Ectodermal cell (in vitro differentiated cells): ENCODE results near the gene FKBP15.
"Not testable (repeated sequence)": the region's sequence is repeated elsewhere in the genome, so short reads cannot be mapped to it uniquely, and the experiment has no call there.

Experiments used
- H3K27ac ChIP-seq: 2 replicates; pipeline ENCODE4 v1.7.0; 2013; ENCODE audit warnings: mild to moderate bottlenecking, low read depth, low read length; ENCODE audit not compliant: insufficient read depth, poor library complexity, severe bottlenecking
- H3K27me3 ChIP-seq: 2 replicates; pipeline ENCODE4 v1.7.0; 2013; ENCODE audit warnings: mild to moderate bottlenecking, low read length; ENCODE audit not compliant: insufficient read depth, control insufficient read depth, poor library complexity, severe bottlenecking
- H3K36me3 ChIP-seq: one replicate; pipeline ENCODE4 v1.7.0; 2013; ENCODE audit warnings: low read length; ENCODE audit not compliant: control insufficient read depth, insufficient read depth
- H3K4me1 ChIP-seq: one replicate; pipeline ENCODE4 v1.7.0; 2013; ENCODE audit warnings: low read length; ENCODE audit not compliant: control insufficient read depth, insufficient read depth
- H3K4me3 ChIP-seq: 2 replicates; pipeline ENCODE4 v1.7.0; 2013; ENCODE audit warnings: low read depth, low read length, control low read depth; ENCODE audit not compliant: insufficient read depth
- H3K9me3 ChIP-seq: 2 replicates; pipeline ENCODE4 v1.7.0; 2013; ENCODE audit warnings: mild to moderate bottlenecking, low read length, moderate library complexity; ENCODE audit not compliant: control insufficient read depth
- WGBS, 2 experiments: methylation state at CpG; one replicate each; pipeline ENCODE4 v1.1.7; 2013; ENCODE audit warnings: missing lambda C conversion rate in 2 of 2; 5-methylcytosine and 5-hydroxymethylcytosine counted together

Gene FKBP15

DNA sequence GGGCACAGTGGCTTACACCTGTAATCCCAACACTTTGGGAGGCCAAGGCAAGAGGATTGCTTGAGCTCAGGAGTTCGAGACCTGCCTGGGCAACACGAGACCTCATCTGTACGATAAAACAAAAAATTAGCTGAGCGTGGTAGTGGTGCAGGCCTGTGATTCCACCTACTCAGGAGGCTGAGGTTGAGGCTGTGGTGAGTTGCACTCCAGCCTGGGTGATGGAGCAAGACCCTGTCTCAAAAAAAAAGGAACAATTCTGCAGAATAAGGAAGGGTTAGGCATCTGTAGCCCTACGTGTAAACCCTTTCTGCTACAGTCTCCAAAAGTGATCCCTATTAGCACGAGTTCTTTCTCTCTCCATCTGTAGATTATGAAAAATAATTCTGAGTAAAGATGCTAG is 34.4 kb upstream of the FKBP15 start:
- H3K36me3 ChIP-seq: peaks cover 12% of the 10 kb centered on the region
- no peaks in the 10 kb centered on the region for H3K27me3 ChIP-seq
- WGBS, 2 experiments: 94 to 95% methylated on average over 6 of the region's 6 CpGs
- H3K9me3 ChIP-seq: no peaks in the 10 kb centered on the region
- H3K4me1 ChIP-seq: no peaks in the 10 kb centered on the region
- no peak overlapping the region for H3K27ac ChIP-seq
- H3K4me3 ChIP-seq: no peak overlapping the region

DNA sequence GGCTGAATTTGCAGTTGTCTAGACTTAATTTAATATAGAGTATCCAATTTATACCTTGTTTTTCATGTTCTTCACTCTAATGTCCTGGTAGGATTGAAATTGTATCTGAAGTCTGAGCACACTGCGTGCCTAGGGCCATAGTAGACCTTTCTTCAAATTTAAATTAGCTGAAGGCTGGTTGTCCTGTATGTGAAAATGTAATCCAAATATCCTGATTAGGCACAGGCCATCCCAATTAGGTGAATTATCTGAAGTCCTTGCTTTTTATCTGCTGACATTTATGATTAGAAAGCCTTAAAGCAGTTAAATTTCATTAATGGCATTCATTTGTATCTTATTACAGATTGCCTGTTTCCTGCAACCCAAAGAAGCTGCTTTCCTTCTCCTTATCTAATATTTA is 33.9 kb upstream of the FKBP15 start:
- WGBS, 2 experiments: 93 to 95% methylated on average over 1 of the region's 1 CpG
- Histone ChIP-seq H3K4me3 (no peak overlapping the region), H3K4me1 (no peaks in the 10 kb centered on the region), H3K27me3 (no peaks in the 10 kb centered on the region), H3K9me3 (no peaks in the 10 kb centered on the region), H3K27ac (no peak overlapping the region), H3K36me3 (peaks cover 8% of the 10 kb centered on the region)

DNA sequence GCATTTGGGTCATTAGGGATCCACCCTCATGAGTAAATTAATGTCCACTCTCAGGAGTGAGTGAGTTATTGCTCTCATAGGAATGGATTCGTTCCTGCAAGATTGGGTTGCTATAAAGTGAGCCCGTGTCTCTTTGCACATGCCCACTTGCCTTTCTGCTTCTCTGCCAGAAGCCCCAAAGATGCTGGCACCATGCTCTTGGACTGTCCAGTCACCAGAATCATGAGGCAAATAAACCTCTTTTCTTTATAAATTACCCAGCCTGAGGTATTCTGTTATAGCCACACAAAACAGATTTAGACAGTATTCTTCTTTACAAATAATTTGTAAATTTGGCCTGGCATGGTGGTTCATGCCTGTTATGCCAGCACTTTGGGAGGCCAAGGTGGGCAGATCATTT is 29.7 kb upstream of the FKBP15 start:
- no peaks in the 10 kb centered on the region for H3K36me3 ChIP-seq
- H3K27me3 ChIP-seq: no peaks in the 10 kb centered on the region
- no peaks in the 10 kb centered on the region for H3K4me1 ChIP-seq
- no peak overlapping the region for H3K4me3 ChIP-seq
- WGBS, 2 experiments: 88 to 94% methylated on average over 2 of the region's 2 CpGs
- no peak overlapping the region for H3K27ac ChIP-seq
- no peaks in the 10 kb centered on the region for H3K9me3 ChIP-seq

DNA sequence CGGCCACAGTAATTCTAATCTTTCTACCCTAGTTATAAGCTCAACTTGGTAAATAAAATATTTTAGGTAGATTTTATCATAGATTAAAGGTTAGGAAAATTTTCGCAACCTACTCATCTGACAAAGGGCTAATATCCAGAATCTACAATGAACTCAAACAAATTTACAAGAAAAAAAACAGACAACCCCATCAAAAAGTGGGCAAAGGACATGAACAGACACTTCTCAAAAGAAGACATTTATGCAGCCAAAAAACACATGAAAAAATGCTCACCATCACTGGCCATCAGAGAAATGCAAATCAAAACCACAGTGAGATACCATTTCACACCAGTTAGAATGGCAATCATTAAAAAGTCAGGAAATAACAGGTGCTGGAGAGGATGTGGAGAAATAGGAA is 28.6 kb upstream of the FKBP15 start:
- not testable (repeated sequence) for H3K4me1 ChIP-seq, H3K4me3 ChIP-seq, H3K27ac ChIP-seq, H3K9me3 ChIP-seq, H3K36me3 ChIP-seq, H3K27me3 ChIP-seq
- WGBS, 2 experiments: 83 to 100% methylated on average over 1 of the region's 2 CpGs

DNA sequence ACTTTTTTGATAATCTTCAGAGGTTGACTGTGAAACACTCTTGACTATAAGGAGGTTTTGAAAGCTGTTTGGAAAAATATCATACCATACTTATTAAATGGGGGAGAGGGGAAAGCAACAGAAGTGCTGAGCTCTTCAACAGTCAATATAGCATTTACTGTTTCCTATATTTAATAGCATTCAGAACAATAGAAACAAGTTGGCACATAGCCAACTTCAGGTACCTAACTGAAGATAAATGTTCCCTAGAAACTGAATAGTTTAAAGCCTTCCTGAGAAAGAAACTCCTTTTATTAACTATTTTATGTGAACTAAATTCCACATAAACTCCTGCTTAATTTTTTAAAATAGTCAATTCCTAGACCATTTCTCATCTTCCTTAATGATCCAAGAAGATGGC is 26.6 kb upstream of the FKBP15 start:
- no peak overlapping the region for H3K4me3 ChIP-seq
- no peaks in the 10 kb centered on the region for H3K4me1 ChIP-seq
- no peak overlapping the region for H3K27ac ChIP-seq
- H3K27me3 ChIP-seq: no peaks in the 10 kb centered on the region
- H3K9me3 ChIP-seq: no peaks in the 10 kb centered on the region
- no peaks in the 10 kb centered on the region for H3K36me3 ChIP-seq

DNA sequence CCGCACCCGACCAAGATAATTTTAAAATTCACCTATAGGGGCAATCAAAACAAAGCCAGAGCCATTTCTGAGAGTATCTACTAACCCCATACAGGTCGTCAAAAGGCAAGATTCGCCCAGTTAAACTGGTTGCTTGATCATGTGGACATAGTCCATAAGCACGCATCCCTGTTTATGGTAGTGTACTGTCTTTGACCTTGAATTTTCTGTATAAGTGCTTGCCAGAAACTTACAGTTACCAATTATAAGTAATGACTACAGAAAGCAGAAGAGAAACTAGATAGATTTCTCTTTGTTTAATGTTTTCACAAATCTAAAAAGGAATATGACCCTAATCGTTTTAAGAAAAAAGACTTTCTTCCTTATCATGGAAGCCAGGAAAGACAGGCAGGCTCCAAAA is 25.9 kb upstream of the FKBP15 start:
- no peaks in the 10 kb centered on the region for H3K36me3 ChIP-seq
- no peaks in the 10 kb centered on the region for H3K4me1 ChIP-seq
- WGBS, 2 experiments: 90 to 93% methylated on average over 6 of the region's 6 CpGs
- H3K4me3 ChIP-seq: no peak overlapping the region
- no peaks in the 10 kb centered on the region for H3K9me3 ChIP-seq
- no peak overlapping the region for H3K27ac ChIP-seq
- no peaks in the 10 kb centered on the region for H3K27me3 ChIP-seq

DNA sequence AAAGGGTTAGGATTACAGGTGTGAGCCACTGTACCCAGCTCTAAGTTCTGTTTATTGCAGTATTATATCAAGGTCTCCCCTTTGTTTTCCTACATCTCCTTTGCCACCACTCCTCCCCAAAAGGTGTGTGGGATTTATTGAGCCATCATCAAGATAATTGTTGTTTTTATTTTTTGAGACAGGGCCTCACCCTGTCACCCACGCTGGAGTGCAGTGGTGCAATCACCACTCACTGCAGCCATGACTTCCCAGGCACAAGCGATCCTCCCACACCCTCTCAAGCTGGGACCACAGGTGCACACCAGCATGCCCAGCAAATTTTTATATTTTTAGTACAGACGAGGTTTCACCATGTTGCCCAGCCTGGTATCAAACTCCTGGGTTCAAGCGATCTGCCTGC is 24.8 kb upstream of the FKBP15 start:
- Histone ChIP-seq H3K4me1 (no peaks in the 10 kb centered on the region), H3K4me3 (no peak overlapping the region), H3K27ac (no peak overlapping the region), H3K36me3 (no peaks in the 10 kb centered on the region), H3K27me3 (no peaks in the 10 kb centered on the region), H3K9me3 (no peaks in the 10 kb centered on the region)
- 91% methylated on average over 4 of the region's 4 CpGs for WGBS, 2 experiments

DNA sequence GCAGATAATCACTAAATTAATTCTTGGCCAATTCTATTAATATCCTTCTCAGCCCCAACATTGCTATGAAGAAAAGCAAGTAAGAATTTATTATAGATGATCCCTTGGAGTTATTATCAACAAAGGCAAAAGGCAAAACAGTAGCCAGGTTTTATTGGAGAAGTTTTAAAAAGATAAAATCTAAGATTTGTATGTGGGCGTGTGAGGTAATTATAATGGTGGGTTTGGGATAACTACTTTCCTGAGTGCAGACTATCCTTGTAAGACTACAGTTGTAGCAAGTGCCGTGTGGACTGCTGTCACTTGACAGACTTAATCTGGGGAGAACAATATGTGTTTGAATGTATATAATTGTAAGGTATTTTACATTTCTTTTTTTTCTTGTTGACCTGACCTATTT is 23.5 kb upstream of the FKBP15 start:
- 91% methylated on average over 2 of the region's 2 CpGs for WGBS, 2 experiments
- H3K4me1 ChIP-seq: no peaks in the 10 kb centered on the region
- no peak overlapping the region for H3K4me3 ChIP-seq
- H3K27me3 ChIP-seq: no peaks in the 10 kb centered on the region
- H3K27ac ChIP-seq: no peak overlapping the region
- H3K36me3 ChIP-seq: no peaks in the 10 kb centered on the region
- no peaks in the 10 kb centered on the region for H3K9me3 ChIP-seq

DNA sequence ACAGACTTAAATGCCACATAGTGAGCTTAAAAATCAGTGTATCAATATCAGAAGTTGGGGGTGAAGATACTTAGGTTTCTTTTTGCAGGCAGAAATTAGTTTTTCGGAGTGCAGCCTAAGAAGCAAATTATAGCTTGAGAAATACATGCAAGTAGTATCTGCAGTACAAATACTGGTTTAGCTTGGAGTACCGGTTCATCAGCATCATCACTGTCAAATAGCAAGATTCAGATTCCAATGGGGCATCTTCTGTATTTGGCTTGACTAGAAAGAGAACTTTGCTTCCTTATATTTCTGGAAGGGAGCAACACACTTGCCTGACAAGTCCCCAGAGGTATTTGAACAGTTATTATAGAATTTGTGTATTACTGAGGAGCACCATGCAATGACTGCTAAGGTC is 20.1 kb upstream of the FKBP15 start:
- no peak overlapping the region for H3K4me3 ChIP-seq
- no peaks in the 10 kb centered on the region for H3K27me3 ChIP-seq
- 95 to 98% methylated on average over 2 of the region's 2 CpGs for WGBS, 2 experiments
- H3K4me1 ChIP-seq: no peaks in the 10 kb centered on the region
- no peaks in the 10 kb centered on the region for H3K36me3 ChIP-seq
- H3K27ac ChIP-seq: no peak overlapping the region
- H3K9me3 ChIP-seq: no peaks in the 10 kb centered on the region

DNA sequence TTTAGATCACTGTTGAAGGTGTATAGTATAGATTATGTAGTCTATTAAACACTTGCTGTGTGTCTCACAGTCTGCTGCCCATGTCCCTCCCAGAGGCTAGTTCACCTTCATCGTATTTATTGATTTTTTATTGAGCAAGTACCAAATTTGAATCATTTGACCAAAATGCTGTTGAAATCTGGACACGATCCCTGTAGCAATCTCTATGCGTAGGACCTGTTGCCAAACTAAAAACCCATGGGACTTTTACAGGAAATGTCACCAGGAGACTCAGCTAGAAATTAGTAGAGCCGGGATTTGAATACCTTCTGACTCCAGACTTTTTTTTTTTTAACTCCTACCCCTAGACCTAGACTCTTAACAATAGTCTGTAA is 17.8 kb upstream of the FKBP15 start:
- Histone ChIP-seq H3K27me3 (no peaks in the 10 kb centered on the region), H3K4me3 (no peak overlapping the region), H3K36me3 (no peaks in the 10 kb centered on the region), H3K9me3 (no peaks in the 10 kb centered on the region), H3K27ac (no peak overlapping the region), H3K4me1 (no peaks in the 10 kb centered on the region)
- WGBS, 2 experiments: 92 to 94% methylated on average over 4 of the region's 4 CpGs

DNA sequence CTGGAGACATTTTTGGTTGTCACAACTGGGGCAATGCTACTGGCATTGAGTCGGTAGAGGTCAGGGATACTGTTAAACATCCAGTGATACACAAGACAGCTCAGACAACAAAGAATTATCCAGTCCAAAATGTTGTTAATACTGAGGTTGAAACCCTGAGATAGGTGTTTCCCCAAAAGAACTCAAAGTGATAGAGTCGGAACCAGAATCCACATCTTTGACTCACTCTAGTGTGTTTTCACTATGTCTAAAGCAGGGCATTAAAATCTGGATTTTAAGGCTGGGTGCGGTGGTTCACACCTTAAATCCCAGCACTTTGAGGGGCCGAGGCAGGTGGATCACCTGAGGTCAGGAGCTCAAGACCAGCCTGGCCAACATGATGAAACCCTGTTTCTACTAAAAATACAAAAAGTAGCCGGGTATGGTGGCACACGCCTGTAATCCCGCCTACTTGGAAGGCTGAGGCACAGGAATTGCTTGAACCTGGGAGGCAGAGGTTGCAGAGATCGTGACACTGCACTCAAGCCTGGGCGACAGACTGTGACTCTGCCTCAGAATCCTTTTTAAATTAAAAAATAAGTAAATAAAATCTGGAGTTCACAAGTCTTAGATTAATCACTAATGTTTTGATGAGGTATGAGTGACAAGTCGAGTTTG is 17.3 kb upstream of the FKBP15 start:
- Histone ChIP-seq H3K36me3 (no peaks in the 10 kb centered on the region), H3K4me3 (no peak overlapping the region), H3K27me3 (no peaks in the 10 kb centered on the region), H3K4me1 (no peaks in the 10 kb centered on the region), H3K9me3 (no peaks in the 10 kb centered on the region), H3K27ac (no peak overlapping the region)
- WGBS, 2 experiments: 92 to 93% methylated on average over 10 of the region's 10 CpGs
